ENCODE data around the gene LELP1.
"Not testable (repeated sequence)": the region's sequence is repeated elsewhere in the genome, so short reads cannot be mapped to it uniquely, and the experiment has no call there.

Gene LELP1

GRCh38 chr1:153229076-153229829 lies 26.0 kb downstream of the LELP1 start:
- not testable (repeated sequence) for DNase-seq (ENCODE audit: low spot score)

DNA sequence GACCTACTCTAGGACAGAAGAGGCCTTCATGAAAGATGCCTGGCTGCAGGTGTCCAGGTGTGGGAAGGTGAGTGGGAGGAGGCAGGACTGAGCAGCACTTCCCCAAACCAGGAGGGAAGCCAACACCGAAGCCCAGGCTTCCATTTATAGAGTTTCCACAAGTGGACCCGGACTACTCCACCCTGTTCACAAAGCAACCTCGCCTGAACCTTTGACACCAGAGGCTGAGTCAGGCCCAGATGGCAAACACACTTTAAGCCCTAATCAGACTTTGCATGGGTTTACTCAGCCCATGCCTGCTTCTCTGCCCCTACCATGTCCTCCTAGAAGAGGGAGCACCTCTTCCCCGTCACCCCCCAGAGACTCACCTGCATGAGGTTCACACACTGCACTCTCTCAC lies 28.1 kb downstream of the LELP1 start:
- no peak for DNase-seq (ENCODE audit: low spot score)

DNA sequence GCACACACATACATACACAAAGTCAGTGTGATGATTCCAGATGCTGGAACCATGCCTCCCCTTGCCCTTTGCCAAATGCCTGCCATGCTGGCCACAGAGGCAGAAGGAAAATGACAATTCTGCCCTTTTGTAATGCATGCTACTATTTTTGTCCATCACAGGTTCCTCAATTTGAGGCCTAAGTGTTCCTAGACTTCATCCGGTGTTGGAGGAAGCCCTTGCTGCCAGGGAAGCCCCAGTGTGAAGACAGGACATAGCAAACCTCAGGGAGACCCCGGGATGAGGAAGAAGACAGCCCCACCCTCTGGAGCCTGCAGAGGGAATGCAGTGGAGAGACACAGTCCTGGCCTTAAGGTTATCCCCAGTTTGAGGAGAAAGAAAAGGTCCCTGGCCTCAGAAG lies 28.6 kb downstream of the LELP1 start:
- DNase-seq (ENCODE audit: low spot score) = peak; percentile 17

- DNase-seq (ENCODE audit: low spot score) = no peak
Measured at GRCh38 chr1:153232553-153232952, 29.3 kb downstream of the LELP1 start.

- no peak for DNase-seq (ENCODE audit: low spot score)
Measured at GRCh38 chr1:153233448-153233847, 30.2 kb downstream of the LELP1 start.

GRCh38 chr1:153238527-153238926 lies 35.3 kb downstream of the LELP1 start:
- DNase-seq (ENCODE audit: low spot score) = no peak

GRCh38 chr1:153242160-153242559 lies 38.9 kb downstream of the LELP1 start:
- no peak for DNase-seq (ENCODE audit: low spot score)

DNA sequence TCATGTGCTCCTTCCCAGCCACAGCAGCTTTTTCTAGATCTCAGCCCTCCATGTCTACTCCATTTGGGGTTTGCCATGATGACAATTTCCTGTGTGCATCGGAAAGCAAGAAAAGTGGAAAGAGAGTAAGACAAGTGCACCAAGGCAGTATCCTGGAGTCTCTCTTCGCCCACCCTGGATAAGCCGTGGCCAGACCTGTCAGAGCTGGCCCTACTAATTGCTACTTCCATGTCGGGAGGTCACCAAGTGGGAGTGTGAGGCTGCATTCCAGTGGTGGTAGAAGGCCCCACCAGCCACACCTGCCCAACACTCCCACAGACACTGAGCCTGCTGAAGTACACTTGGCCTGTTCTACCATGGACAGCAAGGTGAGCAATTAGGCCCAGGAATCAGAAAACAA lies 42.2 kb downstream of the LELP1 start:
- no peak for DNase-seq (ENCODE audit: low spot score)

GRCh38 chr1:153246018-153246417 lies 42.8 kb downstream of the LELP1 start:
- no peak for DNase-seq (ENCODE audit: low spot score)

- no peak for DNase-seq (ENCODE audit: low spot score)
Measured at GRCh38 chr1:153246825-153247224, 43.6 kb downstream of the LELP1 start.

- no peak for DNase-seq (ENCODE audit: low spot score)
Measured at GRCh38 chr1:153248176-153248879, 45.1 kb downstream of the LELP1 start.

- DNase-seq (ENCODE audit: low spot score) = peak; percentile 33
Measured at GRCh38 chr1:153250166-153250565, 46.9 kb downstream of the LELP1 start.

DNA sequence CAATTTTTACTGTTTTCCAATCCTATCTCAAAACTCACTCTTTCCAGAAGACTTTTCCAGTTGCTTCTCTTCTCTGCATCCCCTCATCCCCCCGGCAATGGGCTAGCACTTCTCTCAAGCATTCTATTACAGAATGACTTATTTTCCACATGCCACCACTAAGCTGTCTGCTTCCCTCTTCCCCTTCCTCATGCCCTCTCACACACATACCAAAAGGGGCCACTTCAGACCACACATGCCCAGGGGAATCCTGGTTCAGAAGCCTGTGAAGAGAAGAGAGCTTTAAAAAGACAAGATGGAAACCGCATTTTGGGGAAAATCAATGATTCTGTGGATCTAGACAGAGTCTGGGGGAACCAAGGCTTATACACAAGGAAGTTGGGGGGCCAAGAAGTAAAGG lies 47.9 kb downstream of the LELP1 start:
- no peak for DNase-seq (ENCODE audit: low spot score)

- DNase-seq (ENCODE audit: low spot score) = no peak
Measured at GRCh38 chr1:153251562-153251961, 48.3 kb downstream of the LELP1 start.

DNA sequence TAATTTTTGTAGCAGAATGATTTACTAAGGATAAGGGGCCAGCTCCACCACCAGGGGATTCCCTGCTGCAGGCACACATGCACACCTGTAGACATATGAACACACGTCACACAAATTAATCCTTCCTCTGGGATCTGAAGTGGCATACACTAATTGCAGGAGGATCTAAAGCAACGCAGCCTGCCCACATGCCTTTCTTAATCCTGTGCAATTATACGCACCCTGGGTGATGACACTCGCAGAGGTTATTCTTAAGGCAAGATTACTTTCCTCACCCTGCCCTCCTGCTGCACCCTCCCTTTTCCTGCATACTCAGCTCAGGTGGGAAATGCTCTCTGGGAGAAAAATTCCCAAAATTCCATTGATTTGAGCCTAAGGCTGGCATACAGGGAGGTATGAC lies 48.8 kb downstream of the LELP1 start:
- DNase-seq (ENCODE audit: low spot score) = no peak

- no peak for DNase-seq (ENCODE audit: low spot score)
Measured at GRCh38 chr1:153253076-153253475, 49.8 kb downstream of the LELP1 start.

DNA sequence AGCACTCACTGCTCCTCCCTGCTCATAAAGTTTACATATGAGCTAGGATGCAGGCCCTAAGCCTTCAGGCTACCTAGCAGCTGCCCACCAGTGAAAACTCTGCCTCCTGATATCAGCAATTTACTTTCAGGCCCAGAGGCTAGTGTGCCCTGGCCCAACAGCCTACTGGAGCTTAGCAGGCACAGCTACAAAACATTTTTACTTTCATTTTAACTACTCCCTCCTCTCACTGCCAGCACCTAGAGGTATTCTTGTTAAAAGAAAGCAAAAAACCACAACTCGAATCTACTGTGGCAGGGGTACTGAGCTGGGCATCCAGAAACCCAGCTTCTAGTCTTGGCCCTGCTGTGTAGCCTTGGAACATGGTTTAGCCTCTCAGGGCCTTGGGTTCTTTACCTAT lies 50.5 kb downstream of the LELP1 start:
- DNase-seq (ENCODE audit: low spot score) = no peak
